ENCODE results near the gene SYNPO. TPM values are rescaled to one million over a fixed set of nuclear protein-coding genes. Genes with fewer than 3 reads are reported as not detected.
A peak's percentile ranks its signal among the peaks of the same experiment; 100 is the strongest.

The SYNPO gene
- total and polyA plus RNA-seq, 4 donors: 10.3 to 111 (median 42.4) TPM

GRCh38 chr5:150599917-150600511 is 40.4 kb upstream of the SYNPO start:
- H3K36me3 ChIP-seq (ENCODE audit: control insufficient read depth in 4 of 4, insufficient read depth in 4 of 4, low read length in 4 of 4): no peaks in the 10 kb centered on the region
- no peak overlapping the region for H3K4me3 ChIP-seq
- H3K27me3 ChIP-seq (ENCODE audit: control insufficient read depth in 3 of 3, insufficient read depth in 3 of 3, low read length in 2 of 3): no peaks in the 10 kb centered on the region
- DNase-seq (peak; percentile 91 to 95 (median 92)), ATAC-seq (ENCODE audit: insufficient read depth, low FRiP score) (no peak)
- peak overlapping the region; percentile 12 to 54 for H3K9ac ChIP-seq (ENCODE audit: insufficient read depth in 1 of 2, low read length in 2 of 2)
- H3K9me3 ChIP-seq (ENCODE audit: control insufficient read depth in 4 of 4, insufficient read depth in 3 of 4, low read length in 3 of 4): no peaks in the 10 kb centered on the region
- no peak for TF ChIP-seq CTCF (IDR thresholded peaks at IDR 0.05; ENCODE audit: control extremely low read depth, extremely low read depth)
- WGBS, 2 donors: 40 to 71% methylated on average over 11 of the region's 11 CpGs
- H3K4me1 ChIP-seq (ENCODE audit: control insufficient read depth in 5 of 5, insufficient read depth in 5 of 5, low read length in 5 of 5): peaks cover 8 to 55% (median 21%) of the 10 kb centered on the region in 5 donors
- H3K27ac ChIP-seq (ENCODE audit: low read depth in 1 of 2, low read length in 1 of 2): peak overlapping the region; percentile 26 to 58

GRCh38 chr5:150600616-150601490 is 39.6 kb upstream of the SYNPO start:
- Histone ChIP-seq H3K27ac (ENCODE audit: low read depth in 1 of 2, low read length in 1 of 2) (peak overlapping the region; percentile 26 to 58), H3K9ac (ENCODE audit: insufficient read depth in 1 of 2, low read length in 2 of 2) (peak overlapping the region; percentile 12 to 75), H3K9me3 (ENCODE audit: control insufficient read depth in 4 of 4, insufficient read depth in 3 of 4, low read length in 3 of 4) (no peaks in the 10 kb centered on the region), H3K27me3 (ENCODE audit: control insufficient read depth in 3 of 3, insufficient read depth in 3 of 3, low read length in 2 of 3) (no peaks in the 10 kb centered on the region), H3K4me3 (no peak overlapping the region), H3K36me3 (ENCODE audit: control insufficient read depth in 4 of 4, insufficient read depth in 4 of 4, low read length in 4 of 4) (no peaks in the 10 kb centered on the region), H3K4me1 (ENCODE audit: control insufficient read depth in 5 of 5, insufficient read depth in 5 of 5, low read length in 5 of 5) (peaks cover 8 to 56% (median 17%) of the 10 kb centered on the region in 5 donors)
- TF ChIP-seq CTCF (IDR thresholded peaks at IDR 0.05; ENCODE audit: control extremely low read depth, extremely low read depth): no peak
- DNase-seq (peak; percentile 71 to 83 (median 77)), ATAC-seq (ENCODE audit: insufficient read depth, low FRiP score) (no peak)
- WGBS, 2 donors: 61 to 78% methylated on average over 24 to 25 of the region's 25 CpGs

- DNase-seq (no peak), ATAC-seq (ENCODE audit: insufficient read depth, low FRiP score) (no peak)
- no peaks in the 10 kb centered on the region for H3K36me3 ChIP-seq (ENCODE audit: control insufficient read depth in 4 of 4, insufficient read depth in 4 of 4, low read length in 4 of 4)
- no peak for TF ChIP-seq CTCF (IDR thresholded peaks at IDR 0.05; ENCODE audit: control extremely low read depth, extremely low read depth)
- no peaks in the 10 kb centered on the region for H3K9me3 ChIP-seq (ENCODE audit: control insufficient read depth in 4 of 4, insufficient read depth in 3 of 4, low read length in 3 of 4)
- peaks cover 7 to 52% (median 17%) of the 10 kb centered on the region in 5 donors for H3K4me1 ChIP-seq (ENCODE audit: control insufficient read depth in 5 of 5, insufficient read depth in 5 of 5, low read length in 5 of 5)
- H3K9ac ChIP-seq (ENCODE audit: insufficient read depth in 1 of 2, low read length in 2 of 2): no peak overlapping the region
- peak overlapping the region in 1 of 2 donors; percentile 27 for H3K27ac ChIP-seq (ENCODE audit: low read depth in 1 of 2, low read length in 1 of 2)
- WGBS, 2 donors: 84 to 86% methylated on average over 16 of the region's 16 CpGs
- no peak overlapping the region for H3K4me3 ChIP-seq
- H3K27me3 ChIP-seq (ENCODE audit: control insufficient read depth in 3 of 3, insufficient read depth in 3 of 3, low read length in 2 of 3): no peaks in the 10 kb centered on the region
Observed at GRCh38 chr5:150601491-150602345, 38.7 kb upstream of the SYNPO start.

Data from lung (tissue), 12 donors.